GM21576 (cell line): ENCODE data around the gene SH3BP5.

ENCODE experiments used
- ATAC-seq: cut with Tn5 transposase; IDR thresholded peaks from one replicate; pipeline ENCODE4 v1.9.1; 2021; ENCODE audit warnings: mild to moderate bottlenecking, moderate library complexity; ENCODE audit not compliant: unreplicated experiment

Gene SH3BP5

GRCh38 chr3:15347063-15347736 lies 14.8 kb upstream of the SH3BP5 start:
- no peak for ATAC-seq

- ATAC-seq, result no peak
These were observed 14.1 kb upstream of the SH3BP5 start for GRCh38 chr3:15346516-15346915.

- ATAC-seq, result peak; percentile 92
These were observed 13.3 kb upstream of the SH3BP5 start for GRCh38 chr3:15345608-15346137.

- ATAC-seq, result peak; percentile 28
These were observed 12.8 kb upstream of the SH3BP5 start for GRCh38 chr3:15345066-15345607.

- no peak for ATAC-seq
These were observed 10.6 kb upstream of the SH3BP5 start for GRCh38 chr3:15342945-15343344.

GRCh38 chr3:15342246-15342645 lies 9.9 kb upstream of the SH3BP5 start:
- ATAC-seq, result no peak

- no peak for ATAC-seq
These were observed 8.8 kb upstream of the SH3BP5 start for GRCh38 chr3:15341030-15341726.

GRCh38 chr3:15339786-15340215 lies 7.4 kb upstream of the SH3BP5 start:
- ATAC-seq, result no peak

GRCh38 chr3:15339001-15339400 lies 6.6 kb upstream of the SH3BP5 start:
- no peak for ATAC-seq

- no peak for ATAC-seq
These were observed 5.6 kb upstream of the SH3BP5 start for GRCh38 chr3:15337963-15338362.

- no peak for ATAC-seq
These were observed 3.7 kb upstream of the SH3BP5 start for GRCh38 chr3:15336057-15336456.

GRCh38 chr3:15333956-15334263 lies 1.5 kb upstream of the SH3BP5 start:
- no peak for ATAC-seq

- ATAC-seq, result no peak
These were observed 941 bp upstream of the SH3BP5 start for GRCh38 chr3:15333099-15333955.

GRCh38 chr3:15331606-15332404 lies 581 bp downstream of the SH3BP5 start:
- ATAC-seq, result peak; percentile 22

- ATAC-seq, result no peak
These were observed 1.2 kb downstream of the SH3BP5 start for GRCh38 chr3:15331072-15331605.

- ATAC-seq, result no peak
These were observed 2.3 kb downstream of the SH3BP5 start for GRCh38 chr3:15330031-15330596.

GRCh38 chr3:15329046-15330005 lies 3.1 kb downstream of the SH3BP5 start:
- ATAC-seq, result no peak

GRCh38 chr3:15327941-15328340 lies 4.4 kb downstream of the SH3BP5 start:
- peak; percentile 44 for ATAC-seq

- ATAC-seq, result no peak
These were observed 5.7 kb downstream of the SH3BP5 start for GRCh38 chr3:15326673-15327072.
